ENCODE data around the gene P3H2.

The P3H2 gene

DNA sequence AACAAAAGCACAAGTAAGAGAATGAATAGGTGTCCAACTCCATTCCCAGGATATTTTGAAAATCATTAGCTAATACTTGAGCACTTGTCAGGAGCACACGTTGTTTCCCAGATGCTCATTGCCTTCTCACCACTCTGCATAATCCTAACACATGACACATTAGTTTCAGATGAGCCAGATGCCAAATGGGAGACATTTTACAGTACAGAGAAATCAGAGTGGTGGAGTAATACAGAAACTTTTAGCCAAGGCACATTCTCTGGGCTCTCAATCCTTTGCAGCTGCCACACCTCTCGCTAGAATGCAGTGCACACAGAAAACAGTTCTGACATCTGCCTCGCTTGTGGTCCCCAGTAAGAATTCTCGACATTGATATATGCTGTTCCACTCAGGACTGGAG is 76.6 kb downstream of the P3H2 start:
- TF ChIP-seq REST (IDR thresholded peaks at IDR 0.05; ENCODE audit: insufficient read depth in 1 of 2, low read depth in 2 of 2, low read length in 2 of 2) (no peak), POLR2AphosphoS5 (IDR thresholded peaks at IDR 0.05; ENCODE audit: low read depth, low read length) (no peak), FOXP2 (optimal IDR thresholded peaks at IDR 0.05; ENCODE audit: borderline replicate concordance, extremely low read depth, extremely low read length, insufficient read depth) (no peak), TAF1 (IDR thresholded peaks at IDR 0.05; ENCODE audit: borderline replicate concordance, insufficient read depth, low read length) (no peak), SIN3A (IDR thresholded peaks at IDR 0.05; ENCODE audit: borderline replicate concordance, insufficient read depth, low read length) (no peak)

DNA sequence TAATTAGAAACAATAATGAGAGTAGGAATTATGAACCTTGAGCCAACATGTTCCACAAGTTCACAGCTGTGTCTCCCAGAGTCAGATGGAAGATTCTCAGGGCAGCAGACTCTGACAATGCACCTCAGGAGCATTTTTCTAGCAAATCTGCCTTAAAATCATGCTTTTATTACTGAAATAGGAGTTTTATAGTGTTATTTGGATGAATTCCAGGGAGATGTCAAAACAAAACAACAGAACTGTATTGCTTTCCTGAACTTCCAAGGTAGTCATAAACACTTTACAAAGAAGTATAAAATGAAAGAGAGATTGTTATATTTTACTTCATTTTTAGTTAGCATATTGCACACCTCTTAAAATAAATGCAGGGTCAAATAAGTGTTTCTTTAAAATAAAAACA is 77.0 kb downstream of the P3H2 start:
- TF ChIP-seq REST (IDR thresholded peaks at IDR 0.05; ENCODE audit: insufficient read depth in 1 of 2, low read depth in 2 of 2, low read length in 2 of 2) (no peak), POLR2AphosphoS5 (IDR thresholded peaks at IDR 0.05; ENCODE audit: low read depth, low read length) (no peak), SIN3A (IDR thresholded peaks at IDR 0.05; ENCODE audit: borderline replicate concordance, insufficient read depth, low read length) (no peak), TAF1 (IDR thresholded peaks at IDR 0.05; ENCODE audit: borderline replicate concordance, insufficient read depth, low read length) (no peak), FOXP2 (optimal IDR thresholded peaks at IDR 0.05; ENCODE audit: borderline replicate concordance, extremely low read depth, extremely low read length, insufficient read depth) (no peak)

- TF ChIP-seq FOXP2 (optimal IDR thresholded peaks at IDR 0.05; ENCODE audit: borderline replicate concordance, extremely low read depth, extremely low read length, insufficient read depth) (no peak), POLR2AphosphoS5 (IDR thresholded peaks at IDR 0.05; ENCODE audit: low read depth, low read length) (no peak), SIN3A (IDR thresholded peaks at IDR 0.05; ENCODE audit: borderline replicate concordance, insufficient read depth, low read length) (no peak), TAF1 (IDR thresholded peaks at IDR 0.05; ENCODE audit: borderline replicate concordance, insufficient read depth, low read length) (no peak), REST (IDR thresholded peaks at IDR 0.05; ENCODE audit: insufficient read depth in 1 of 2, low read depth in 2 of 2, low read length in 2 of 2) (no peak)
Measured at GRCh38 chr3:190042558-190042957, 78.1 kb downstream of the P3H2 start.

DNA sequence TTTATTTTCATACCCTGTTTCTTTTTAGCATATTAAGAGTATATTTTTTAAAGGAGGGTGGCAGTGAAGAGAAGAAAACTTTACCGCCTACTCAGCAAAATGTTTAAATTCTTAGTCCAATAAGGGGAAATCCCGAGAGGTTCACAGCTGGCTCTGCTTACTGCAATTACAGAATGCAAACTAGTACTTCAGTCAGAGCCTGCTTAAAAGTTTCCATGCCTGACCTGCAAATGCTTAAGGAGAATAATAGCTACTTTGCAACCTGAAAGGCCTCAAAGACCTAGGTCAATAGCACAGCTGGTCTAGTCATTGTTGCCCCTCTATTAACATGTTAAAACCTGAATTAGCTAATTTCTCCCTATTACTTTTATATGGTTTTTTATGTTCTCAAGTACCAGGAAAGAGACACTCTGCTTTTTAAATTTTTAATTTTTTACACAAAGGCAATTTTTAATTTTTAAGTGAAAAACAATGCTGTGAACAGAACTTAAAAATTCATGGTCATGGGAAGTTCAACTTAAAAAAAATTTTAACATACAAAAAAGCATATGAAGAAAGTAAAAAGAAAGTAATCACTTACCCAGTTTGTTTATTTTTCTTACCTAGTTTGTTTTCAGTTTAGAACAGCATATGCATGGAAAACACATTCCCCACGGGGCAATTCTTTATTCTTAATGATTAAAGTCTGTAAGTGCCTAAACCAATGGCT is 79.2 kb downstream of the P3H2 start:
- TF ChIP-seq SIN3A (IDR thresholded peaks at IDR 0.05; ENCODE audit: borderline replicate concordance, insufficient read depth, low read length): no peak
- no peak for TF ChIP-seq FOXP2 (optimal IDR thresholded peaks at IDR 0.05; ENCODE audit: borderline replicate concordance, extremely low read depth, extremely low read length, insufficient read depth)
- no peak for TF ChIP-seq POLR2AphosphoS5 (IDR thresholded peaks at IDR 0.05; ENCODE audit: low read depth, low read length)

DNA sequence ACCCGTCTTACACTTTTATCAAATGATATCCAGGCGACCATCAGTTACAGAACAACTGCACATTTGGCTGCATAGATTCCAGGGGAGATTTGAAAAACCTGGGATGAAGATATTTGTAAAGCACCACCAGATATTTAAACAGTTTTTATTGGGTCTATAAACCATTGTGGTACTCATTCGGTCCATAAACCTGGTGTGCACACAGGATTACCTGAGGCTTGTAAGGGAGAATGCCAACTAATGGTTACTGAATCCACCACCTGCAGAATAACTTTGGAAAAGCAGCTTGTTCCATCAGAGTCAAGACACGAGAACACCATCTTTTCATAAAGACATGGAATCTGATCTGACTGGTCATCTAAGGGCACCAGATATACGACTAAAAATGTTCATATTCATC is 80.6 kb downstream of the P3H2 start:
- no peak for TF ChIP-seq TAF1 (IDR thresholded peaks at IDR 0.05; ENCODE audit: borderline replicate concordance, insufficient read depth, low read length)
- TF ChIP-seq POLR2AphosphoS5 (IDR thresholded peaks at IDR 0.05; ENCODE audit: low read depth, low read length): no peak
- TF ChIP-seq FOXP2 (optimal IDR thresholded peaks at IDR 0.05; ENCODE audit: borderline replicate concordance, extremely low read depth, extremely low read length, insufficient read depth): no peak
- TF ChIP-seq REST (IDR thresholded peaks at IDR 0.05; ENCODE audit: insufficient read depth in 1 of 2, low read depth in 2 of 2, low read length in 2 of 2): no peak
- no peak for TF ChIP-seq SIN3A (IDR thresholded peaks at IDR 0.05; ENCODE audit: borderline replicate concordance, insufficient read depth, low read length)

All from PFSK-1 (cell line).